Measurements from ENCODE around the gene PRDX3. TPM values are rescaled to one million over a fixed set of nuclear protein-coding genes. Genes with fewer than 3 reads are reported as not detected.

PRDX3 gene
- total RNA-seq, 2 donors from 2014 or later, result 46.1 to 61.7 TPM

DNA sequence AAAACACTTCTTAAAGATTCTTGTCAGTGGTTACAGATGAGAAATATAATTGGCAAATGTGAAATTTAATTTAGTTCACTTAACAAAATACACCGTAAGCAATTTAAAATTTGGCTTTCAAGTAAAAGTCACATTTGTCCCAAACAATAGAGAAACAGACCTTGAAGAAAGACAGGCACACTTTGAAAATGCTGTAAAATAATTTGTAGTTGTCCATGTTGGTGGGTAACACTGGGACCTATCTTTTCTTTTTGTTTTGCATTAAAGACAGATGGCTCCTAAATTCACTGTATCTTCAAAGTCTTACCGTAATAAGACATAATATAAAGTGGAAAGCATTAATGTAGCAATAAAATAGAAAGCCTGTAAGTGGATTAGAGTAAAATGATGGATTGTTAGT is 32.0 kb upstream of the PRDX3 start:
- H3K27me3 ChIP-seq, result no peaks in the 10 kb centered on the region
- DNase-seq (no peak), ATAC-seq (no peak)
- TF ChIP-seq, protein P1, sequence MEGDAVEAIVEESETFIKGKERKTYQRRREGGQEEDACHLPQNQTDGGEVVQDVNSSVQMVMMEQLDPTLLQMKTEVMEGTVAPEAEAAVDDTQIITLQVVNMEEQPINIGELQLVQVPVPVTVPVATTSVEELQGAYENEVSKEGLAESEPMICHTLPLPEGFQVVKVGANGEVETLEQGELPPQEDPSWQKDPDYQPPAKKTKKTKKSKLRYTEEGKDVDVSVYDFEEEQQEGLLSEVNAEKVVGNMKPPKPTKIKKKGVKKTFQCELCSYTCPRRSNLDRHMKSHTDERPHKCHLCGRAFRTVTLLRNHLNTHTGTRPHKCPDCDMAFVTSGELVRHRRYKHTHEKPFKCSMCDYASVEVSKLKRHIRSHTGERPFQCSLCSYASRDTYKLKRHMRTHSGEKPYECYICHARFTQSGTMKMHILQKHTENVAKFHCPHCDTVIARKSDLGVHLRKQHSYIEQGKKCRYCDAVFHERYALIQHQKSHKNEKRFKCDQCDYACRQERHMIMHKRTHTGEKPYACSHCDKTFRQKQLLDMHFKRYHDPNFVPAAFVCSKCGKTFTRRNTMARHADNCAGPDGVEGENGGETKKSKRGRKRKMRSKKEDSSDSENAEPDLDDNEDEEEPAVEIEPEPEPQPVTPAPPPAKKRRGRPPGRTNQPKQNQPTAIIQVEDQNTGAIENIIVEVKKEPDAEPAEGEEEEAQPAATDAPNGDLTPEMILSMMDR (IDR thresholded peaks at IDR 0.05), result no peak
- no peak for TF ChIP-seq POLR2A (IDR thresholded peaks at IDR 0.05)
- peaks cover 19% of the 10 kb centered on the region for H3K4me1 ChIP-seq
- no peaks in the 10 kb centered on the region for H3K9me3 ChIP-seq
- H3K36me3 ChIP-seq (replicated peaks in 1 of 2; ENCODE audit: insufficient read depth in 1 of 2, low read depth in 2 of 2), result no peaks in the 10 kb centered on the region
- no peak overlapping the region for H3K4me3 ChIP-seq
- 93% methylated on average over 2 of the region's 2 CpGs for WGBS, 2 donors
- no peak overlapping the region for H3K27ac ChIP-seq
- intact Hi-C loops (cut with DNase I), result no loop called here

DNA sequence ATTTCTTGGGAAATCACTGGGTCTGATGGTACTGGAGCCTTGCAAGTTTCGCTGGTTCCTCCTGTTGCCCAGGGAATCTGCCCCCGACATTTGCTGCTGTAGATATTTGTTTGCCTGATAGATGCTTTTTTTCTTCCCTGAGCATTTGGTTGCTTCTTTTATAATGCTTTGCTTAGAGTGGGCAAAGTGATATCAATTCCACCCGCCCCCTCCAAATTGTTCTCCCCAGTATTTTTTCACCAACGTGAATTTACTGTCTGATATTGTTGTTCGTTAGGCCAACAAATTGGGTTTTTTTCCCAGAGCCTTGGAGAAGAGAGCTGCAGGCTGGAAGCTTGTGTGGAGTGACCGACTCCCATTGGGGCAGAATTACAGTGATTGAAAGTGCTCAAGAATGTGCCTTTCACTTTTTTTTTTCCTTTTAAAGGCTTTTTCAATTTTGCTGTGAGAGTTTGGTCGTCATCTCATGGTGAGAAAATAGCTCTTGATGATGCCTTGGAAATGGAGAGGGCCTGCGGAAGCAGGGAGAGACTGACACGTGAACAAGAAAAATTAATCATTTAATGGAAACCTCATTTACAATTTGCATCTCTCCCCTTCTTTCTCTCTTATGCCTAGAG is 31.2 kb upstream of the PRDX3 start:
- intact Hi-C loops (cut with DNase I), result no loop called here
- ATAC-seq, result no peak
- no peaks in the 10 kb centered on the region for H3K27me3 ChIP-seq
- H3K4me3 ChIP-seq, result no peak overlapping the region
- peaks cover 19% of the 10 kb centered on the region for H3K4me1 ChIP-seq
- TF ChIP-seq, protein P1 (IDR thresholded peaks at IDR 0.05), result no peak
- no peak for TF ChIP-seq POLR2A (IDR thresholded peaks at IDR 0.05)
- H3K27ac ChIP-seq, result no peak overlapping the region
- DNase-seq, result no peak
- WGBS, 2 donors, result 47 to 52% methylated on average over 9 of the region's 9 CpGs
- H3K9me3 ChIP-seq, result no peaks in the 10 kb centered on the region
- H3K36me3 ChIP-seq (replicated peaks in 1 of 2; ENCODE audit: insufficient read depth in 1 of 2, low read depth in 2 of 2), result no peaks in the 10 kb centered on the region

DNA sequence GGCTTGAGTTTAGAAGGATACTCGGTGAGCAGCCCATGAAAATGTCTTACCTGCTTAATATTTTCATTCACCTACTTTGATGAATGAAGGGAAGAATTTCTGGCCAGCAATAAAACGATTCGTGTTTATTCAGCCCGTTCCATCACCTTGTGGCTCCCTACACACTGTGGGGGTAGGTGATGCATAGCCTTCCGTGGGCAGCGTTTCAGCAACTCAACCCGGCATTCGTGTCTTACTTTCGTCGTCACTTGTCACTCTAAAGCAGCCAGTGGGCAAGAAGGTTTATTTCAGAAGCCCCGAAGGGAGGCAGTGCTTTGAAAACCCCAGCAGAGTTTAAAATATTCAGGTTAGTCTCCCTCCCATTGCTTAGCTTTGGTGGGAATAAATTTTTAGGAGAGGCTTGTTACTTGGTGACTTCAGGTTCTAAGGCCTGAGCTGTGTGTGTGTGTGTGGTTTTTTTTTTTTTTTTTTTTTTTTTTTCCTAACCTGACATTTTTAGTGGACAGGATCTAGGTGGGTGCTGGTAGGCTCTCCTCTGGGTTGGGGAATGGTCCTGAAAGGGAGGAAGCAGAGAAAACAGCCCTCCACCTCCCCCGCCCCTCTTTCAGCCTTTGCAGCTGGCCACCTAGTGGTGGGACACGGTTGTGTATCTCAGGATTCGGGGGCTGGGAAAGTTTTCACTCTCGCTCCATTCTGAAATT is 30.6 kb upstream of the PRDX3 start:
- TF ChIP-seq POLR2A (IDR thresholded peaks at IDR 0.05), result no peak
- TF ChIP-seq, protein P1 (IDR thresholded peaks at IDR 0.05), result peak; percentile 49 to 67 (median 59)
- Histone ChIP-seq H3K4me1 (peaks cover 19% of the 10 kb centered on the region), H3K27ac (peak overlapping the region in 2 of 4 donors; percentile 10 to 21), H3K36me3 (replicated peaks in 1 of 2; ENCODE audit: insufficient read depth in 1 of 2, low read depth in 2 of 2) (no peaks in the 10 kb centered on the region), H3K9me3 (no peaks in the 10 kb centered on the region), H3K27me3 (no peaks in the 10 kb centered on the region), H3K4me3 (no peak overlapping the region)
- DNase-seq, result peak; percentile 44 to 65 (median 47)
- no peak for ATAC-seq
- intact Hi-C loops (cut with DNase I), result no loop called here
- WGBS, 2 donors, result 40 to 41% methylated on average over 15 of the region's 15 CpGs

DNA sequence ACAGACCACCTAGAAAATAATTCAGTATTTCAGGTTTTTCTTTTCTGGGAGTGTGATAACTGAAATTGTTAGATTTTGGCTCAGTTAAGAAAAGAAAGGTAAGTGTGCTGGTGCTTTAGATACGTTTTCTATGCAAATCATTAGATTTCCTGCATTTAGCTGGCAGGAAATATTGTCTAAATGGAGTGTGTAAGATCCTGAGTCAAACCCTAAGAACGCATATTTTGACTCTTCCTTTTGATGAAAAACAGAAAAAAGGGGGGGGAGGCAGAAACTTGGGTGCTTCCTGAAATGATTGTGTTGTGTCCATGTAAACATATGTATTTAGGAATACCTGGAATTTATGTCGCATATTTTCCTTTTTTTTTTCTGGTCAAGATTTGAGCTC is 29.9 kb upstream of the PRDX3 start:
- Histone ChIP-seq H3K27me3 (no peaks in the 10 kb centered on the region), H3K36me3 (replicated peaks in 1 of 2; ENCODE audit: insufficient read depth in 1 of 2, low read depth in 2 of 2) (no peaks in the 10 kb centered on the region), H3K27ac (peak overlapping the region in 3 of 4 donors; percentile 96 to 98 (median 97)), H3K4me1 (peaks cover 19% of the 10 kb centered on the region), H3K4me3 (no peak overlapping the region), H3K9me3 (no peaks in the 10 kb centered on the region)
- no peak for DNase-seq
- intact Hi-C loops (cut with DNase I), result no loop called here
- TF ChIP-seq, protein P1 (IDR thresholded peaks at IDR 0.05), result no peak
- 22 to 25% methylated on average over 3 of the region's 3 CpGs for WGBS, 2 donors
- ATAC-seq, result no peak
